ENCODE results near the gene NSUN6.

The NSUN6 gene

GRCh38 chr10:18532881-18533535 lies 118.4 kb downstream of the NSUN6 start:
- H3K4me1 ChIP-seq (ENCODE audit: control insufficient read depth in 1 of 2, insufficient read depth in 2 of 2, low read length in 2 of 2): no peaks in the 10 kb centered on the region

GRCh38 chr10:18528292-18528691 lies 123.1 kb downstream of the NSUN6 start:
- Histone ChIP-seq H3K79me2 (ENCODE audit: control insufficient read depth, insufficient read depth, low read length, poor library complexity) (no peaks in the 10 kb centered on the region), H2BK12ac (ENCODE audit: low read length) (no peak overlapping the region), H3K27me3 (ENCODE audit: insufficient read depth, low read length) (no peaks in the 10 kb centered on the region), H3K18ac (ENCODE audit: low read length) (no peak overlapping the region), H3K36me3 (ENCODE audit: control insufficient read depth in 1 of 2, insufficient read depth in 2 of 2, low read length in 2 of 2) (peaks cover 0 to 2% of the 10 kb centered on the region in 2 experiments), H2AFZ (ENCODE audit: insufficient read depth, low read length, poor library complexity) (no peak overlapping the region), H4K91ac (ENCODE audit: low read depth, low read length) (no peak overlapping the region), H4K8ac (ENCODE audit: low read depth, low read length) (no peak overlapping the region), H2BK5ac (ENCODE audit: low read depth, low read length, poor library complexity) (no peak overlapping the region), H4K12ac (ENCODE audit: low read depth, low read length) (no peak overlapping the region), H3K4ac (ENCODE audit: low read depth, low read length) (no peak overlapping the region), H3K4me2 (ENCODE audit: low read length) (no peak overlapping the region), H2AK5ac (ENCODE audit: low read length) (no peak overlapping the region), H3K4me1 (ENCODE audit: control insufficient read depth in 1 of 2, insufficient read depth in 2 of 2, low read length in 2 of 2) (no peaks in the 10 kb centered on the region), H3K4me3 (ENCODE audit: low read depth, low read length) (no peak overlapping the region), H3K9me3 (ENCODE audit: insufficient read depth, low read depth, low read length) (no peaks in the 10 kb centered on the region), H3K23ac (ENCODE audit: low read length) (no peak overlapping the region), H3K27ac (ENCODE audit: low read depth, low read length) (no peak overlapping the region), H3K14ac (ENCODE audit: low read length) (no peak overlapping the region), H3K9ac (ENCODE audit: low read length) (no peak overlapping the region), H2BK120ac (ENCODE audit: insufficient read depth, low read length, poor library complexity) (no peak overlapping the region), H3K79me1 (ENCODE audit: low read length) (no peaks in the 10 kb centered on the region)
- no CpG with 5 or more reads among the region's 3 CpGs for WGBS (ENCODE audit: extremely low coverage, insufficient coverage, insufficient read length)
- no peak for DNase-seq

More at GRCh38 chr10:18532881-18533535, 118.4 kb downstream of the NSUN6 start:
- H3K27me3 ChIP-seq (ENCODE audit: insufficient read depth, low read length): no peaks in the 10 kb centered on the region
- H4K12ac ChIP-seq (ENCODE audit: low read depth, low read length): no peak overlapping the region
- WGBS (ENCODE audit: extremely low coverage, insufficient coverage, insufficient read length): no CpG with 5 or more reads among the region's 7 CpGs
- no peak overlapping the region for H3K4me2 ChIP-seq (ENCODE audit: low read length)
- no peaks in the 10 kb centered on the region for H3K79me1 ChIP-seq (ENCODE audit: low read length)
- H3K18ac ChIP-seq (ENCODE audit: low read length): no peak overlapping the region
- no peak overlapping the region for H2BK12ac ChIP-seq (ENCODE audit: low read length)
- no peak overlapping the region for H3K9ac ChIP-seq (ENCODE audit: low read length)
- H3K14ac ChIP-seq (ENCODE audit: low read length): no peak overlapping the region
- no peak overlapping the region for H3K4ac ChIP-seq (ENCODE audit: low read depth, low read length)
- no peak overlapping the region for H3K27ac ChIP-seq (ENCODE audit: low read depth, low read length)
- H2AK5ac ChIP-seq (ENCODE audit: low read length): no peak overlapping the region
- no peak overlapping the region for H2BK5ac ChIP-seq (ENCODE audit: low read depth, low read length, poor library complexity)
- no peak overlapping the region for H3K23ac ChIP-seq (ENCODE audit: low read length)
- H3K9me3 ChIP-seq (ENCODE audit: insufficient read depth, low read depth, low read length): no peaks in the 10 kb centered on the region
- H4K8ac ChIP-seq (ENCODE audit: low read depth, low read length): no peak overlapping the region
- H3K79me2 ChIP-seq (ENCODE audit: control insufficient read depth, insufficient read depth, low read length, poor library complexity): no peaks in the 10 kb centered on the region
- H2AFZ ChIP-seq (ENCODE audit: insufficient read depth, low read length, poor library complexity): no peak overlapping the region
- DNase-seq: no peak
- H3K4me3 ChIP-seq (ENCODE audit: low read depth, low read length): no peak overlapping the region
- H2BK120ac ChIP-seq (ENCODE audit: insufficient read depth, low read length, poor library complexity): no peak overlapping the region
- H4K91ac ChIP-seq (ENCODE audit: low read depth, low read length): no peak overlapping the region
- peaks cover 2 to 5% of the 10 kb centered on the region in 2 experiments for H3K36me3 ChIP-seq (ENCODE audit: control insufficient read depth in 1 of 2, insufficient read depth in 2 of 2, low read length in 2 of 2)

GRCh38 chr10:18527687-18528086 lies 123.7 kb downstream of the NSUN6 start:
- Histone ChIP-seq H2BK5ac (ENCODE audit: low read depth, low read length, poor library complexity) (no peak overlapping the region), H4K12ac (ENCODE audit: low read depth, low read length) (no peak overlapping the region), H2BK120ac (ENCODE audit: insufficient read depth, low read length, poor library complexity) (no peak overlapping the region), H3K79me2 (ENCODE audit: control insufficient read depth, insufficient read depth, low read length, poor library complexity) (no peaks in the 10 kb centered on the region), H3K4me1 (ENCODE audit: control insufficient read depth in 1 of 2, insufficient read depth in 2 of 2, low read length in 2 of 2) (no peaks in the 10 kb centered on the region), H3K4me3 (ENCODE audit: low read depth, low read length) (no peak overlapping the region), H4K91ac (ENCODE audit: low read depth, low read length) (no peak overlapping the region), H2AFZ (ENCODE audit: insufficient read depth, low read length, poor library complexity) (no peak overlapping the region), H3K27ac (ENCODE audit: low read depth, low read length) (no peak overlapping the region), H3K79me1 (ENCODE audit: low read length) (no peaks in the 10 kb centered on the region), H2BK12ac (ENCODE audit: low read length) (no peak overlapping the region), H3K36me3 (ENCODE audit: control insufficient read depth in 1 of 2, insufficient read depth in 2 of 2, low read length in 2 of 2) (peaks cover 0 to 2% of the 10 kb centered on the region in 2 experiments), H3K4ac (ENCODE audit: low read depth, low read length) (no peak overlapping the region), H4K8ac (ENCODE audit: low read depth, low read length) (no peak overlapping the region), H3K4me2 (ENCODE audit: low read length) (no peak overlapping the region), H3K14ac (ENCODE audit: low read length) (no peak overlapping the region), H3K9me3 (ENCODE audit: insufficient read depth, low read depth, low read length) (no peaks in the 10 kb centered on the region), H3K23ac (ENCODE audit: low read length) (no peak overlapping the region), H3K9ac (ENCODE audit: low read length) (no peak overlapping the region), H3K27me3 (ENCODE audit: insufficient read depth, low read length) (no peaks in the 10 kb centered on the region), H3K18ac (ENCODE audit: low read length) (no peak overlapping the region), H2AK5ac (ENCODE audit: low read length) (no peak overlapping the region)
- no peak for DNase-seq
- no CpG with 5 or more reads among the region's 2 CpGs for WGBS (ENCODE audit: extremely low coverage, insufficient coverage, insufficient read length)

GRCh38 chr10:18523858-18524257 lies 127.5 kb downstream of the NSUN6 start:
- no peaks in the 10 kb centered on the region for H3K27me3 ChIP-seq (ENCODE audit: insufficient read depth, low read length)
- H2AFZ ChIP-seq (ENCODE audit: insufficient read depth, low read length, poor library complexity): no peak overlapping the region
- H3K27ac ChIP-seq (ENCODE audit: low read depth, low read length): no peak overlapping the region
- no peak overlapping the region for H4K12ac ChIP-seq (ENCODE audit: low read depth, low read length)
- no peak overlapping the region for H2AK5ac ChIP-seq (ENCODE audit: low read length)
- peaks cover 1% of the 10 kb centered on the region for H3K9me3 ChIP-seq (ENCODE audit: insufficient read depth, low read depth, low read length)
- no peak overlapping the region for H4K8ac ChIP-seq (ENCODE audit: low read depth, low read length)
- no peak overlapping the region for H3K4ac ChIP-seq (ENCODE audit: low read depth, low read length)
- no peaks in the 10 kb centered on the region for H3K36me3 ChIP-seq (ENCODE audit: control insufficient read depth in 1 of 2, insufficient read depth in 2 of 2, low read length in 2 of 2)
- no peak overlapping the region for H3K14ac ChIP-seq (ENCODE audit: low read length)
- H3K79me2 ChIP-seq (ENCODE audit: control insufficient read depth, insufficient read depth, low read length, poor library complexity): no peaks in the 10 kb centered on the region
- H3K9ac ChIP-seq (ENCODE audit: low read length): no peak overlapping the region
- H3K4me1 ChIP-seq (ENCODE audit: control insufficient read depth in 1 of 2, insufficient read depth in 2 of 2, low read length in 2 of 2): no peaks in the 10 kb centered on the region
- no CpG with 5 or more reads among the region's 2 CpGs for WGBS (ENCODE audit: extremely low coverage, insufficient coverage, insufficient read length)
- H3K18ac ChIP-seq (ENCODE audit: low read length): no peak overlapping the region
- no peaks in the 10 kb centered on the region for H3K79me1 ChIP-seq (ENCODE audit: low read length)
- no peak overlapping the region for H2BK5ac ChIP-seq (ENCODE audit: low read depth, low read length, poor library complexity)
- H3K4me2 ChIP-seq (ENCODE audit: low read length): no peak overlapping the region
- H3K23ac ChIP-seq (ENCODE audit: low read length): no peak overlapping the region
- no peak for DNase-seq
- H2BK120ac ChIP-seq (ENCODE audit: insufficient read depth, low read length, poor library complexity): no peak overlapping the region
- H2BK12ac ChIP-seq (ENCODE audit: low read length): no peak overlapping the region
- H4K91ac ChIP-seq (ENCODE audit: low read depth, low read length): no peak overlapping the region
- no peak overlapping the region for H3K4me3 ChIP-seq (ENCODE audit: low read depth, low read length)
